NCI-H446 treated with DMSO at 0.1 percent for 48 hours (cell line): ENCODE data around the gene ENOSF1.
"Not testable (repeated sequence)": the region's sequence is repeated elsewhere in the genome, so short reads cannot be mapped to it uniquely, and the experiment has no call there.

Source experiments
- DNase-seq: peaks from one replicate; lab custom pipeline; 2025; lab: John Stamatoyannopoulos, UW

The ENOSF1 gene

DNA sequence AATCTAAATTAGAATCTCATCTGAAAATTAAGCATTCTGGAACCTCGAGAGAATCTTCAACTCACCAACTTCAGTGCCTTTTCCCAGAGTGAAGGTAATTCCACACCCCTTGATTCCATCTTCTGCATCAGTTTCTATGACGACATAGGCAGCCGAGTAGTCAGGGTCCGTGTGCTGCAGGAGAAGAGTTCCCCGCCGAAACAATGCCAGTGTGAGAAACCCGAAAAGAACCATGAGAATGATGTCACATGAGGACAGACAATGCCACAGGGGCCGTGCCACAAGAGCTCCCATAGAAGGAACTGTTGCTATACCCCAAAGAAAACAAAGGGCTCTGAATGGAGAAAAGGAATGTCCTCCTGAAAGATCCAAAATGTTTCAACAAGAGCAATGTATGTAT lies 6.0 kb downstream of the ENOSF1 start:
- DNase-seq: no peak

DNA sequence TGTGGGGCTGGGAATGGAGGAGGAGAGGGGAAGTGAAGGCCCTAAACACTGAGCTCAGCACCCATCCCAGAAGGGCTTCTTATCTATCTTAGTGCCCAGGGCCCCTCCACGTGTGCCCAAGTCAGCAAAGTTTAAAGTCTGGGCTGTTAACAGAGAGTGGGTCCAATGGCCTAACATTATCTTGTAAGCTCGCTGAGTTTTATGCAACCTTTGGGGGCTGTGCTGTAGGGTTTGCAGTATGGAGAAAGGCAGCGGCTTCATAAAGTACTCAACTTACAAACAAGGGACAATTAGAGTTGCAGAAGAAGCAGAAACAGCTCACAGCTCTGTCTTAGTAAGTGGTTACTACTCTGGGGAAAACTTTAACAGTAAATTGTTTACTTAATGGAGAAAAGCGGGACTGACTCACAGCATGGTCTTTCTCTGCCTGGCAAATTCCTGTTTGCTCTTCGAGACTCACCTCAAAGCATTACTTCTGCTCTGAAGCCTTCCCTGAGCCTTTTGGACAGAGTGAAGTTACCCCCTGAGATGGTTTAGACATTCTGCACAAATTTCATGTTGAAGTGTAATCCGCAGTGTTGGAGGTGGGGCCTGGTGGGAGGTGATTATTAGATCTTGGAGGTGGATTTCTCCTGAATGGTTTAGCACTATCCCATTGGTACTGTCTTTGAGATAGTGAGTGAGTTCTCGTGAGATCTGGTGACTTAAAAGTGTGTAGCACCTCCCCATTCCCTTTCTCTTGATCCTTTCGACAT lies 9.0 kb downstream of the ENOSF1 start:
- no peak for DNase-seq

DNA sequence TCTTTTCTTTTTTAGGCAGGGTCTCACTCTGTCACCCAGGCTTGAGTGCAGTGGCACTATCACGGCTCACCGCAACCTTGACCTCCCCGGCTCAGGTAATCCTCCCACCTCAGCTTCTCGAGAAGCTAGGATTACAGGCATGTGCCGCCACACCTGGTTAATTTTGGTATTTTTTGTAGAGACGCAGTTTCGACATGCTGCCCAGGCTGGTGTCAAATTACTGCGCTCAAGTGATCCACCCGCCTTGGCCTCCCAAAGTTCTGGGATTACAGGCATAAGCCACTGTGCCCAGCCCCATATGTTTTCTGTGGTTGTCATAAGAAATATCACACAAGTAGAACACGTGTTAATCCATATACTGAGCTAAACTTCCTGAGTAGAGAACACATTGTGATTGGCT lies 14.6 kb downstream of the ENOSF1 start:
- DNase-seq: no peak

DNA sequence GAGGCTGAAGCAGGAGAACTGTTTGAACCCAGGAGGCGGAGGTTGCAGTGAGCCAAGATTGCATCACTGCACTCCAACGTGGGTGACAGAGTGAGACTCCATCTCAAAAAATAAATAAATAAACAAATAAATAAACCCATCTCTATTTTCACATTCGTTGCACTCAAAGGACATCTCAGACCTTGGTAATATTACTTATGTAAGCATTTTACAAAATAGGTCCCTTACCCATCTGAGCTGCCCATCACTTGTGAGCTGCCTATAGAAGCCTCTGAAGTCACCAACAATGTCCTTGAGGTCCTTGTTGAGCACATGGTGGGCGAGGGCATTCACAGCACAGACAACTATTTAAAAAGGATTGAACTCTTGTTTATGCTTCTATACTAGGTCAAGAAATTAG lies 15.4 kb downstream of the ENOSF1 start:
- no peak for DNase-seq

DNA sequence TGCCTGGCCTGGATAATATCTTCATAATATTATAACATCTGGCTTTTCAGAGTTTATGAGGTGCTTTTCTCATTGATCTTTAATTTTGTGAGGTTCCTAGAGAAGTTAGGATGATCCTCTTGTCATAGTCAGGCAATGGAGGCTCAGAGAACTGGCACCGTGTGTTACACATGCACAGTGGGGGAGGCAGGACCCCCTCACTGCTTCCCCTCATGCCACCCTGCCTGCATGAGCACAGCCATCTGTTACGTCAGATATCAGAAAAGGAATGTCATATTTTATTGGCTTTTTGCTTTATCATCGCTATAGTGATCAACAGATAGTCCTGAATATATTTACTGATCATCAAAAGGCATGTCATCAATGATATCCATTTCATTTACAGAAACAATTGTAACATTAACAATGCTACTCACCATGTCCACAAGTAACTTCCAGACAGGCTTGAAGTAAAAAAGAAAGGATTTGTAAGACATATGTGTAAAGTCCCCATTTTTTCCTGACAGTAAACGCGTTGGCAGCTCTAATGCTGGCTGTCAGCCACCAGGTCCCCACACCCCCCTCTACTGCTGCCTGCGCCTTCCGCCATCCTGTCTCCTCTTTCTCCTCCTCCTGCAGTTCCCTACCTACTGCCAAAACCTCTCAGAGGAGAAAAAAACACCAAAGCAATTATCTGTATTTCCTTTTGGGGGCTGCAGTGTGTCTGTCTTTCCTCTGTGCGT lies 18.8 kb downstream of the ENOSF1 start:
- no peak for DNase-seq

DNA sequence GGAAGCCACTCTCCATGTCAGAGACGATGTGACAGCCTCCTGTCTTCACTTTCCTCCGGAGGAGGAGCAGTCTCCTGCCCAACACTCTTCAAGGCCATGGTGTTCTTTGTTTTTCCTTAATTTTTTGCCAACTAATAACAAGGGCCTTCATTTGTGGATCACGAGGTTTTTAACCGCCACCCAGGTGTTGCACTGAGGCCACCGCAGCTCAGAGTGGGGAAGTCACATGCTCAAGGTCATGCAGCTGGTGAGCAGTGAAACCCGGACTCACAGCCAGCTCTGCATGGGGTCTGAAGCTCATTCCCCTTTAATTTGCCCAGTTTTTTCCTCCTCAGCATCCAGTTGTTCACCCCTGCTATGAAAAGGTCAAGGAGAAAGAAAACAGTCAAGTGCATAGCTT lies 19.6 kb downstream of the ENOSF1 start:
- no peak for DNase-seq

DNA sequence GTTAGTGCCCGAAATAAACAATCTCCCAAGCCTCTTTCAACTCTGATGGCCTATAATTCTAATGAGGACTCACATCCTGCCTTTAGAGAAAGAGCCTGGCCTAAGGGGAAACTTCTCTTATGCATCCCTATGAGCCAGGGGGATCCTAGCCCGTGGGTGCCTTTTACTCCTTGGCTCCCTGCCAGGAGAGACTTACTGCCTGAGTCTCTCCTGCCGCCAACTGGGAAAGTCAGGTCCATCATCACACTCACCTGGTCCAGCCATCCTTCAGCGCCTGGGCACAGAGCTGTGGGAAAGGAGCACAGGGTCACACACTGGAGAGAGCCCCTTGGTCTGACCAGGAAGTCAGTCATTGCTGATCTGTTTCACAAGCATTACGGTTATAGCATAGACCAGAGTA lies 24.1 kb downstream of the ENOSF1 start:
- no peak for DNase-seq

DNA sequence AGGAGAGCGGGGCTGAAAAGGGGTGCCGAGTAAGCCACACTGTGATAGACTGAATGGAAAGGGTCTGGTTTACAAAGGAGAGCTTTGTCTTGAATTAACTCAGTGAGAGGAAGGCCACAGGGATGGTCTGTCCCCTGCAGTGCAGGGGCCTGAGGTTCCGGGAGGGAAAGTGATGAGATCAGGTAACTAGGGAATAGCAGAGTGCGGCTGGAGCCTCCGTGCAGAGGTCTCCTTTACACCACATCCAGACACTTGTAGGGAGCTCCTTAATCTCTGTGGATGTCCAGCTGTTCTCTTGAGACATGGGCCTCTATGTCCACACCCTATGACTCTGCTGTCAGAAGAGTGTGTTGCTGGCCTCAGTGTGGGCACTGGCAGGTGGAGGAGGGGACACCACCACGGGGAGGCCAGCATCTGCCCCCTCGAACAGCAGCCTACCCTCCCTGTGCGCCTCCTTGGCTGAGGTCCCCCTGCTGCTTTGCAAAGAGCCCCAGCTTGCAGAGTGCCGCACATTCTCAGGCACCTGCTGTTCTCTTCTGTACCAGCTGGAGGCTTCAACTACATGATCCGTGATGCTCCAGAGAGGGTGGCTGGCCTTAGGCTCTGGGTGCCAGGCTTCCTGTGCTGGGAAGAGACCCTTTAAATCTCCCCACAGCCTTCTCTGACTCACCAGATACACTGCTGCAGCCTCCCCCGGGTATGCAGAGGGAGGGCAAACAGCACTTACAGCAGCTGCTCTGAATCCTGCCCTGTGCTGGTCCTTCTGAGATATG lies 25.9 kb downstream of the ENOSF1 start:
- DNase-seq: no peak

DNA sequence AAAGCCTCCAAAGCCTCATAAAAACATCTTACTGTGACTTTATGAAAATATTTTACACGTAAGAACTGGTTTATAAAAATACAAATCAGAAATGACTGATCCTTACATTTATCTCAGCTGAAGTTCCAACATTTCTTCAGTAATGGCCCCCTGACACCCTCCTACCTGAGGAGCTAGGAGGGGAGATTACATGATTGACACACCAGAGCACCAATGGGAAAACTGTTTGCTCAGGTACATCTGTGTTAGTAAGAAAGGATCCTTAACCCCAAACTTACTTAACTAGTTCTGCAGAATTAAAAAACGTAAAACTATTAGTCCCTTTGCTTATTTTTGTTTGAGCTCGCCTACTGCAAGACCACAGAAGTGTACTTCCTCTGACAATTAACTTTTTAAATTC lies 27.0 kb downstream of the ENOSF1 start:
- DNase-seq: no peak

DNA sequence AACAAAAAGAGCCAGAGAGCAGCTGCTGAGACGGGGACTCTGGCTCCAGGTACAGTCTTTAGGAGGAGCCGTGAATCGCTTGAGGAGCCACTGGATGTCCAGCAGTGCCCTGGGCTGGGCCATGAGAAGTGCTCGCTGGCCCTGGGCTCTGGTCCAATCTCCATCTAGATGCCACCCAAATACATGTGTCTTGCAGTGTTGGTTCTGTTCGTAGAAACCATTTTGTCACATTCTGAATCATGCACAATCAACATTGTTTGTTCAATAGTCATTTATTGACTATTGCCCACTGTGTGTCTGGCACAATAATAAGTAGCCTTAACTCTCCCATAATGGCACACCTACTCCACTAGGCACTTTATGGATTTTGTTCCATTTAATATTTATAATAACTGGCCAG lies 28.9 kb downstream of the ENOSF1 start:
- no peak for DNase-seq

DNA sequence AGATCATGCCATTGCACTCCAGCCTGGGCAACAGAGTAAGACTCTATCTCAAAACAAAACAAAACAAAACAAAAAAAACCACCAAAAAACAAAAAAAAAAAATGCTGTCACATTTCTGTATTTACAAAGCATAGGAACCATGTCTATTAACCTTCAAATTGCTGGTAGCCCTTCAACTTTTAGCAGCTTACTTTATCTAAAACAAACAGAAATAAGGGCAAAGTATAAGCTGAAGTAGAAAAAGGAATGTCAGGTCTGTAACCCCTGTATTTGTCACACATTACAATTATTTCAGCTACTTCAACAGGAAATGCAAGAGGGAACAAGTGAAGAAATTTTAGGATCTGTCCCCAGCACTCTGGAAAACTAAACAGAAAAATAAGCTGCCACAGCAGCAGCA lies 29.6 kb downstream of the ENOSF1 start:
- DNase-seq: no peak

DNA sequence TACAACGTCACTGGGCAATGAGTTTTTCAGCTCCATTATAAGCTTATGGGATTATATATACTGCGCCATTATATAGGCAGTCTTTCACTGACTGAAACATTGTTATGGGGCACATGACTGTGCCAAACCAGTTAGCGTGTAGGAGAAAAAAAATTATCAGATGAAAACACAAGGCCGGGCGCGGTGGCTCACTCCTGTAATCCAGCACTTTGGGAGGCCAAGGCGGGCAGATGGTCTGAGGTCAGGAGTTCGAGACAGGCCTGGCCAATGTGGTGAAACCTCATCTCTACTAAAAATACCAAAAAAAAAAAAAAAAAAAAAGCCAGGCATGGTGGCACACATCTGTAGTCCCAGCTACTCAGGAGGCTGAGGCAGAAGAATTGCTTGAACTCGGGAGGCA lies 30.0 kb downstream of the ENOSF1 start:
- DNase-seq: not testable (repeated sequence)

DNA sequence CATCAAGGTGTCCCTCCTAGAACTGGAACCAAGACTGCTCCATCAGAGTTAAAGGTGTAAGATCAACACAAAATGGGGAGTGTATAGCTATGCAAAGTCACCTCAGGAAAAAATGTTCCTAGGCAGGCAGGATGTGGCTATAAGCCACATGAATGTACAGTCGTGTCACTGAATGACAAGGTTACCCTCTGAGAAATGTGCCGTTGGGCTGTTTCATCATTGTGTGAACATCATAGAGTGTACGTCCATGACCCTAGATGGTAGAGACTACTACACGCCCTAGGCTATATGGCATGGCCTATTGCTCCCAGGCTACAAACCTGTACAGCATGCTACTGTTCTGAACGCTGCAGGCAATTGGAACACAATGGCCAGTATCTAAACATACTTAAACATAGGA lies 30.4 kb downstream of the ENOSF1 start:
- no peak for DNase-seq

DNA sequence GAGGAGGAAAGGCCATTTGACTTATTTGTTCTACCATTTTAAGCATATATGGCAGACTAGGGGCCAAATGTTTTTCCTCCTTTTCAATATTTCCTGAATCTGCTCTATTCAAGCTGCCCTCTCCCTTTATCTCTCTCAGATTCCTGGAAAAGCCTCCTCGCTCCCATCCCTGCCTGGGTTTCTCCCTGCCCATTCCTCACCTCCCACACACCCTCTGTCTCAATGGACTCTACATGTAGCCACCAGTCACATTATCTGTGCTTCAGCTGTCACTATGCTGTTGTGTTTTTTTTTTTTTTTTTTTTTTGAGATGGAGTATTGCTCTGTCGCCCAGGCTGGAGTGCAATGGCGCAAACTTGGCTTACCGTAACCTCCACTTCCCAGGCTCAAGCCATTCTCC lies 32.0 kb downstream of the ENOSF1 start:
- DNase-seq: no peak

DNA sequence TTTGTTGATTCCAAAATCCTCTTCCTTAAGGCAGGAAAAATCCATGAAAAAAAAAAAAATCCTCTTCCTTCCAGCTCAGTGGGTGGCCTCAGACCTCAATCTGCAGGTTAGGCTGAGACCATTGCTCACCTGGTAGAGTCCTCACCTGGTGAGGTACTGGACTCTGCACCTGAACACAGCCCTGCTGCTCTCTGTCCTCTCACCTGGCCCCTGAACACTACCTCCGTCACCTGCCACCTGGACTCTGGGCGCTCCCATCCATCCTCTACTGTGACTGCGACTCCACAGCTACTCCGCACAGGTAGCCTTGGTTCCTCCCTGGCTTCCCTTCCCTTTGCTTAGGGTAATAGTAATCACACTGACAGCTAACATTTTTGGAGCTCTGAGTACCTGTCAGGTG lies 32.9 kb downstream of the ENOSF1 start:
- no peak for DNase-seq

DNA sequence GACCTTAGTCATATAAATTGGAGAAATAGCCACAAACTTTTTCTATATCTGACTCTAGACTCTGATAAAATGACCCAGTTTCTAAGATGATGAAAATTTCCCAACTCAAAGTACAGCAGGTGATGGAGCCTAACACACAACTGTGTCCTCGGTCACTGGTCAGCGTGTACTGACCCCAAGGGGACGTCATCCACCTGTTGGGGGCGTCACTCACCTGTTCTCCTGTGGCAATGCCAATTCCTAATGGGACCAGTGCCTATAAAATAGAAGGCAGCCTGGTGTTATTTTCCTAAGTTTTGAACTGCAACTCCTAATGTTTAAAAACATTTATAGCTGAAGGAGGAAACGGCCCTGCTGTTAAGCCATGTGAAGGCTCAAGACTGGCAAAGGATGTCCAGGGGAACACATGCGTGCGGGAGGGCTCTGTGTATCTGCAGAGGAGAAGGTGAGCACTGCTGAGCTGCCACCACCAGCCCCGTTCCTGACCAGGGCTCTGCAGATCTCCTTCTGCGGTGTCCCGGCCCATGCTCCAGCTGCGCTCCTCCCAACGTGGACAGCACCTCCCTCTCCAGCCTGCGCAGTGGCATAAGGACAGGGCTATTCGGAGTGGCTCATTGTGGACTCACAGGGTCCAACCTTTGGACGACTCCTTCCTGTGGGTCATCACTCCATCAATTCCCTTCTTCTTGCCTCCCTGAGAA lies 33.8 kb downstream of the ENOSF1 start:
- no peak for DNase-seq

DNA sequence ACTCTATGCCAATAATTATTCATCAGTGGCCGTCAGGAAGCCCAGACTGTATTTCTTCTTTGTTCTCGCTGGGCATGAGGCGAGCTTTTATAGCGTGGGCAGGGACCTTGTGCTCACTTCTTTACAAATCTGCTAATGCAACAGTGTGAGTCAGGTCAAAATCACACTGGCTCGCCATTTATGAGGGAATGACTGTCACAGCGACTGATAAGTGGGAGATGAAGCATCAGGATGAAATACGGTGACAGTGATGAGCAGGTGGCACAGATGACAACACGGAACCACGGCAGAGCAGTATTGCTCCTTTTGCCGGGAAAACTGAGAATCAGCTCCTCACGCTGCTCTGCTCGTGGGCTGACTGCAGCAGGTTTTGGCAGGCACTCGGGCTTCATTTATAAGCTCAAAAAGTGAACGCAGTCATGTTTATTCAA lies 34.5 kb downstream of the ENOSF1 start:
- DNase-seq: no peak

DNA sequence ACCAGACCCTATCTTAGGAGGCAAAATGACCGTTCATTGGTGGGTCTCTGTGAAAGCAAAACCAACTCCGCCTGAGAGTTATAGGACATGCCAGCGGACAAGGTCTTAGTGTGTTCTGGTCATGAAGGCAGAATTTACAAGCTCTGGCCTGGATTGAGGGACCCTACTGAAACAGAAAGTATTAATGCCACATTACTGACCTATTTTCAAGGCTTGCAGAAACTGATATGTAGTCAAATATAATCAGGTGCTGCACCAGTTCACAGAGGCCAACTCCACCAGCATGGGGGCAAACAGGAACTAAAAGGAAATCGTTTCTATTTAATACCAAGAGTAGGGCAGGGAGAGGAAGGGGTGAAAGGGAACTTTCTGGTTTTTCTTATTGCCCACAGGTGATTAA lies 35.3 kb downstream of the ENOSF1 start:
- no peak for DNase-seq

DNA sequence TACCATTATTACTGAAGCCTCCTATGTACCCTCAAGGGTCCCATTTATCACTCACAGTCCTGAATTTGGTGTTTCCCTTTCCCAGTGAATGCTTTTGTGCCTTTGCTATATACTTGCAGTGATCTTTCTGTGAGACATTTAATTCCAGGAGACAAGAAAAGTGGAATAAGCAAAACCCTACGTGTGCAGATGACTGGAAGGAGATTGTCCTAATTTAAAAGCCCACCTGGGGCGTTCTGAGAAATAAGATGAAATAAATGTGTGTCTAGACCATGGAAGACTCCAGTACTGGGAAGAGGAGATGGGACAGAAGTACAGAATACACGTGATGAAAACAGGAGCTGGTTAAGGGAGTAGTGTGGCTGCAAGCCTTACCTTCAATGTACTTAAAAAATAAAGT lies 35.7 kb downstream of the ENOSF1 start:
- no peak for DNase-seq

DNA sequence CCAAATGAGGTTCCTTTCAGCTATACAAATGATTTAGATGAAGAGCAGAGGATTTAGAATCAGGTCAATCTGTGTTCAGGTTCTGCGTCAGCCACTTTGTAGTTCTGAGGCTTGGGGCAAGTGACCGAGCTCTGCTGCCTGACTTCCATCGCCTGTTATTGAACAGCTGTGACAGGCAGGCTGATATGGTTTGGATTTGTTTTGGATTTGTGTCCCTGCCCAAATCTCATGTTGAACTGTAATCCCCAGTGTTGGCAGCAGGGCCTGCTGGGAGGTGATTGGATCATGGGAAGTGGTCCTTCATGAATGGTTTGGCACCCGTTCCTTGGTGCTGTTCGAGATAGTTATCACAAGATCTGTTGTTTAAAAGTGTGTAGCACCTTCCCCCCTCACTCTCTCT lies 36.4 kb downstream of the ENOSF1 start:
- DNase-seq: no peak

DNA sequence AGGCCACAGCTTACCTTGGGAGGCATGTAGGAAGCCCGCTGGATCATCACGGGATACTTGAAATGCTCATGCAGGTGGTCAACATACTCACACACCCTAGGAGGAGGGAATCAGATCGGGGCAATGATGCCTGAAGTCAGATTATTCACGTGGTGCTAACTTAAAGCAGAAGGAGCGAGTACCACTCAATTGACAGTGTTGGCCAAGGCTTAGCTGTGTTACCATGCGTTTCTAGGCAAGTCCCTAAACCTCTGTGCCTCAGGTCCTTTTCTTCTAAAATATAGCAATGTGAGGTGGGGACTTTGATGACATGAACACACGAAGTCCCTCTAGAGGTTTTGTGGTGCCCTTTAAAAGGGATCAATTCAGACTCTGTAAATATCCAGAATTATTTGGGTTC lies 37.1 kb downstream of the ENOSF1 start:
- no peak for DNase-seq

DNA sequence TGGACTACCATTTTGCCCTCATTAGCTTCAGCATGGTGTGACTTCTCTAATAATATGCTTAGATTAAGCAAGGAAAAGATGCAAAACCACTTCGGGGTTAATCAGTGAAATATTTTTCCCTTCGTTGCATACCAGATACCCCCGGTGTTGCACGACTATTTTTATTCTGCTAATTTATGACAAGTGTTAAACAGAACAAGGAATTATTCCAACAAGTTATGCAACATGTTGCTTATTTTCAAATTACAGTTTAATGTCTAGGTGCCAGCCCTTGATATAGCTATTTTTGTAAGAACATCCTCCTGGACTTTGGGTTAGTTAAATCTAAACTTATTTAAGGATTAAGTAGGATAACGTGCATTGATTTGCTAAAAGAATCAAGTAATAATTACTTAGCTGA lies 38.7 kb downstream of the ENOSF1 start:
- no peak for DNase-seq
